MM.1S (cell line): ENCODE data around the gene TMEM51.

Source experiments
- DNase-seq: peaks from one replicate; pipeline ENCODE4 v3.0.0-alpha.2; 2015
- H2AFZ ChIP-seq: fragments of 300-600 bp; sonication (generic); 2 replicates; pipeline ENCODE4 v1.6.0; 2016; ENCODE audit warnings: antibody characterized with exemption, low read length
- H3F3A ChIP-seq: fragments of 300-600 bp; sonication (generic); 2 replicates; pipeline ENCODE4 v1.6.1; 2016; ENCODE audit warnings: mild to moderate bottlenecking, antibody characterized with exemption, low read length, moderate library complexity, mixed read lengths; ENCODE audit not compliant: insufficient read depth
- H3K27ac ChIP-seq: fragments of 300-600 bp; sonication (generic); 2 replicates; pipeline ENCODE4 v1.5.1; 2016; ENCODE audit warnings: mild to moderate bottlenecking, low read length
- H3K27me3 ChIP-seq: fragments of 300-600 bp; sonication (generic); replicated peaks from 2 replicates; pipeline ENCODE4 v1.6.0; 2016; ENCODE audit warnings: low read length; ENCODE audit not compliant: insufficient read depth
- H3K36me3 ChIP-seq: fragments of 300-600 bp; sonication (generic); replicated peaks from 2 replicates; pipeline ENCODE4 v1.6.1; 2016; ENCODE audit warnings: mild to moderate bottlenecking, low read length, mixed read lengths; ENCODE audit not compliant: insufficient read depth
- H3K4me1 ChIP-seq: fragments of 300-600 bp; sonication (generic); 2 replicates; pipeline ENCODE4 v1.6.1; 2016; ENCODE audit warnings: low read length, mixed read lengths
- H3K4me2 ChIP-seq: fragments of 300-600 bp; sonication (generic); 2 replicates; pipeline ENCODE4 v1.6.0; 2016; ENCODE audit warnings: low read depth, low read length
- H3K4me3 ChIP-seq: fragments of 300-600 bp; sonication (generic); 2 replicates; pipeline ENCODE4 v1.5.1; 2016; ENCODE audit warnings: low read length, mixed read lengths
- H3K79me2 ChIP-seq: fragments of 300-600 bp; sonication (generic); 2 replicates; pipeline ENCODE4 v1.6.1; 2016; ENCODE audit warnings: mixed run types, low read length, mixed read lengths
- H3K9ac ChIP-seq: fragments of 300-600 bp; sonication (generic); 2 replicates; pipeline ENCODE4 v1.6.1; 2016; ENCODE audit warnings: low read length, mixed read lengths
- H3K9me2 ChIP-seq: fragments of 300-600 bp; sonication (generic); replicated peaks from 2 replicates; pipeline ENCODE4 v1.6.1; 2016; ENCODE audit warnings: mild to moderate bottlenecking, low read length, mixed read lengths; ENCODE audit not compliant: insufficient read depth
- H3K9me3 ChIP-seq: fragments of 300-600 bp; sonication (generic); replicated peaks from 2 replicates; pipeline ENCODE4 v1.6.1; 2016; ENCODE audit warnings: mild to moderate bottlenecking, low read length, mixed read lengths; ENCODE audit not compliant: insufficient read depth
- H4K20me1 ChIP-seq: fragments of 300-600 bp; sonication (generic); 2 replicates; pipeline ENCODE4 v1.6.1; 2016; ENCODE audit warnings: mild to moderate bottlenecking, low read length, moderate library complexity, mixed read lengths; ENCODE audit not compliant: insufficient read depth
- EZH2 ChIP-seq: fragments of 300-600 bp; sonication (generic); optimal IDR thresholded peaks from 2 replicates; pipeline ENCODE3; 2017; ENCODE audit warnings: low read depth, mild to moderate bottlenecking, antibody characterized with exemption, low read length, mixed read lengths
- EZH2phosphoT487 ChIP-seq: fragments of 300-600 bp; sonication (generic); IDR thresholded peaks from 2 replicates; pipeline ENCODE4 v1.6.1; 2018; ENCODE audit warnings: antibody characterized with exemption, low read length
- TF ChIP-seq, protein P1 (sequence below): fragments of 300-600 bp; sonication (generic); IDR thresholded peaks from 2 replicates; pipeline ENCODE4 v1.5.1; 2016; ENCODE audit warnings: antibody characterized with exemption, low read length, mixed read lengths

Gene TMEM51

GRCh38 chr1:15115542-15116330 lies 37.8 kb upstream of the TMEM51 start:
- Histone ChIP-seq H3K79me2 (no peaks in the 10 kb centered on the region), H3K9me3 (no peaks in the 10 kb centered on the region), H2AFZ (no peak overlapping the region), H4K20me1 (no peaks in the 10 kb centered on the region), H3K4me2 (no peak overlapping the region), H3K4me1 (no peaks in the 10 kb centered on the region), H3K9me2 (no peaks in the 10 kb centered on the region), H3F3A (no peaks in the 10 kb centered on the region), H3K27ac (no peak overlapping the region), H3K9ac (no peak overlapping the region), H3K4me3 (no peak overlapping the region), H3K36me3 (no peaks in the 10 kb centered on the region), H3K27me3 (peaks cover 26% of the 10 kb centered on the region; the same call in 1 of the 2 replicates)
- DNase-seq = no peak
- TF ChIP-seq EZH2phosphoT487 (no peak), EZH2 (no peak)
- TF ChIP-seq, protein P1, sequence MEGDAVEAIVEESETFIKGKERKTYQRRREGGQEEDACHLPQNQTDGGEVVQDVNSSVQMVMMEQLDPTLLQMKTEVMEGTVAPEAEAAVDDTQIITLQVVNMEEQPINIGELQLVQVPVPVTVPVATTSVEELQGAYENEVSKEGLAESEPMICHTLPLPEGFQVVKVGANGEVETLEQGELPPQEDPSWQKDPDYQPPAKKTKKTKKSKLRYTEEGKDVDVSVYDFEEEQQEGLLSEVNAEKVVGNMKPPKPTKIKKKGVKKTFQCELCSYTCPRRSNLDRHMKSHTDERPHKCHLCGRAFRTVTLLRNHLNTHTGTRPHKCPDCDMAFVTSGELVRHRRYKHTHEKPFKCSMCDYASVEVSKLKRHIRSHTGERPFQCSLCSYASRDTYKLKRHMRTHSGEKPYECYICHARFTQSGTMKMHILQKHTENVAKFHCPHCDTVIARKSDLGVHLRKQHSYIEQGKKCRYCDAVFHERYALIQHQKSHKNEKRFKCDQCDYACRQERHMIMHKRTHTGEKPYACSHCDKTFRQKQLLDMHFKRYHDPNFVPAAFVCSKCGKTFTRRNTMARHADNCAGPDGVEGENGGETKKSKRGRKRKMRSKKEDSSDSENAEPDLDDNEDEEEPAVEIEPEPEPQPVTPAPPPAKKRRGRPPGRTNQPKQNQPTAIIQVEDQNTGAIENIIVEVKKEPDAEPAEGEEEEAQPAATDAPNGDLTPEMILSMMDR = no peak

GRCh38 chr1:15116966-15117365 lies 36.6 kb upstream of the TMEM51 start:
- H3K79me2 ChIP-seq = no peaks in the 10 kb centered on the region
- TF ChIP-seq EZH2 (no peak), EZH2phosphoT487 (no peak)
- TF ChIP-seq, protein P1 = no peak
- H3K9me2 ChIP-seq = no peaks in the 10 kb centered on the region
- no peak overlapping the region for H3K27ac ChIP-seq
- H3K9me3 ChIP-seq = no peaks in the 10 kb centered on the region
- no peak overlapping the region for H3K9ac ChIP-seq
- peaks cover 26% of the 10 kb centered on the region; the same call in 1 of the 2 replicates for H3K27me3 ChIP-seq
- no peak overlapping the region for H2AFZ ChIP-seq
- H3F3A ChIP-seq = no peaks in the 10 kb centered on the region
- no peaks in the 10 kb centered on the region for H3K4me1 ChIP-seq
- no peak overlapping the region for H3K4me3 ChIP-seq
- no peaks in the 10 kb centered on the region for H4K20me1 ChIP-seq
- no peaks in the 10 kb centered on the region for H3K36me3 ChIP-seq
- no peak for DNase-seq
- no peak overlapping the region for H3K4me2 ChIP-seq

- Histone ChIP-seq H2AFZ (no peak overlapping the region), H3K9ac (no peak overlapping the region), H3K9me3 (no peaks in the 10 kb centered on the region), H3K27ac (no peak overlapping the region), H3K36me3 (no peaks in the 10 kb centered on the region), H3F3A (no peaks in the 10 kb centered on the region), H3K9me2 (no peaks in the 10 kb centered on the region), H3K4me1 (no peaks in the 10 kb centered on the region), H3K79me2 (no peaks in the 10 kb centered on the region), H3K4me3 (no peak overlapping the region), H3K27me3 (peaks cover 26% of the 10 kb centered on the region; the same call in 1 of the 2 replicates), H3K4me2 (no peak overlapping the region), H4K20me1 (no peaks in the 10 kb centered on the region)
- TF ChIP-seq EZH2phosphoT487 (no peak), EZH2 (no peak)
- TF ChIP-seq, protein P1 = no peak
- no peak for DNase-seq
Observed at GRCh38 chr1:15117671-15118325, 35.7 kb upstream of the TMEM51 start.
